Right forelimb (tissue), 1 donor: ENCODE data around the gene TTLL10.

Experiments
- DNase-seq: peaks from one replicate; pipeline ENCODE4 v3.0.0-alpha.2; 2018

TTLL10 gene

GRCh38 chr1:1225238-1225845, 51.7 kb downstream of the TTLL10 start:
- no peak for DNase-seq

- no peak for DNase-seq
Measured at GRCh38 chr1:1225913-1226312, 52.2 kb downstream of the TTLL10 start.

GRCh38 chr1:1226566-1227362, 53.1 kb downstream of the TTLL10 start:
- no peak for DNase-seq

- no peak for DNase-seq
Measured at GRCh38 chr1:1227386-1227785, 53.7 kb downstream of the TTLL10 start.

- DNase-seq: no peak
Measured at GRCh38 chr1:1228187-1228586, 54.5 kb downstream of the TTLL10 start.

- DNase-seq: no peak
Measured at GRCh38 chr1:1228596-1229321, 55.1 kb downstream of the TTLL10 start.

GRCh38 chr1:1229770-1230169, 56.1 kb downstream of the TTLL10 start:
- no peak for DNase-seq

- DNase-seq: no peak
Measured at GRCh38 chr1:1230656-1231399, 57.1 kb downstream of the TTLL10 start.

- DNase-seq: peak; percentile 97
Measured at GRCh38 chr1:1231400-1232207, 57.9 kb downstream of the TTLL10 start, which contains the start of gene SDF4. TSS of gene SDF4 (minus strand) at chr1:1232001. CDS start at chr1:1228772, 3,229 bp downstream.

GRCh38 chr1:1232208-1232795, 58.6 kb downstream of the TTLL10 start, which contains the start of gene B3GALT6:
TSS of gene B3GALT6 (plus strand) at chr1:1232237. CDS start at chr1:1232279, 42 bp downstream.
- DNase-seq: no peak

- DNase-seq: no peak
Measured at GRCh38 chr1:1232796-1233566, 59.3 kb downstream of the TTLL10 start.

GRCh38 chr1:1233567-1233892, 59.9 kb downstream of the TTLL10 start:
- DNase-seq: no peak

- no peak for DNase-seq
Measured at GRCh38 chr1:1234180-1234808, 60.6 kb downstream of the TTLL10 start.

GRCh38 chr1:1235016-1235744, 61.5 kb downstream of the TTLL10 start:
- no peak for DNase-seq

GRCh38 chr1:1236176-1236763, 62.6 kb downstream of the TTLL10 start:
- no peak for DNase-seq

GRCh38 chr1:1236945-1237873, 63.5 kb downstream of the TTLL10 start:
- DNase-seq: no peak

- no peak for DNase-seq
Measured at GRCh38 chr1:1237874-1238701, 64.4 kb downstream of the TTLL10 start.
